ENCODE results near the gene PFDN2. TPM values are rescaled to one million over a fixed set of nuclear protein-coding genes. Genes with fewer than 3 reads are reported as not detected.
"Not testable (repeated sequence)": the region's sequence is repeated elsewhere in the genome, so short reads cannot be mapped to it uniquely, and the experiment has no call there.

Gene PFDN2
- total RNA-seq, 1 donor from 2014 or later, result 2.4 TPM

- DNase-seq (ENCODE audit: low spot score), result peak; percentile 57
Observed at GRCh38 chr1:161139766-161140165, 21.9 kb upstream of the PFDN2 start.

DNA sequence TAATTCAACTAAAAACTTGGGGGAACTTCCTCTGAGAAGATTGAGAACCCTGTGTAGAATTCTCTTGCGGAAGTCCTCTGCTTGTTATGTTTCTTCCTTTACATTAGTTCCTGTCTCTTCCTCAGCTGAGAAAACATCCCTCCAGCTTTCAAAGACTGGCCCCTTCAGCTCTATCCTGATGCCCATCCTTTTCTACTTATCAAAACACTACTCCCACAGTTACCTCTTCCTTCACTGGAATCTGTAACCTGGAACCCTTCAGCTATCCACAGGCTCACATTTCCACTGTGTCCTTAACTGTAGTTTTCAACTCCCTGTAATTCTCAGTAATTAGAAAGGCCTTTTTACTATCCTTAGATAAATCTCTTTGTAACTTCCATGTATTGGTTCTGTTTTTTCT, 20.6 kb upstream of the PFDN2 start:
- no peak for DNase-seq (ENCODE audit: low spot score)

DNA sequence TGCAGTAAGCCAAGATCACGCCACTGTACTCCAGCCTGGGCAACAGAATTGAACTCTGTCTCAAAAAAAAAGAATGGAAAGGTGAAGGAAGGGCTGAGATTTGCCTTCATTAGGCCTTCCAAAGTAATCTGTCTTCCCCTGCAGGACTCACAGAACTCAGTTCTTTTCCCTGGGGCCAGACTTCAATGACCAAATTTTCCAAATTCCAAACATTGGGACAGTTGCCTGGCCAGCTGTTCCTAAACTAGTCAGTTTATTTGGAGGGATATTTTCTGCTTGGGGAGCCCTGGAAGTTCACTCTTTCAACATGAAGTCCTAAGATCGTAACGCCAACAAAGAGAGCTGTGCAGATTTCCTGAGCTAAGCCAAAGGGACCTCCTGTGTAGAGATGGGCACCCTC, 20.0 kb upstream of the PFDN2 start:
- no peak for DNase-seq (ENCODE audit: low spot score)

- DNase-seq (ENCODE audit: low spot score), result no peak
Observed at GRCh38 chr1:161133220-161133740, 15.4 kb upstream of the PFDN2 start.

GRCh38 chr1:161132410-161133219, 14.8 kb upstream of the PFDN2 start, which contains the start of gene DEDD:
DEDD (minus strand) TSS chr1:161132667; CDS start chr1:161124462, 8,205 bp downstream.
- peak; percentile 99 for DNase-seq (ENCODE audit: low spot score)

- peak; percentile 54 for DNase-seq (ENCODE audit: low spot score)
Observed at GRCh38 chr1:161131523-161132409, 13.9 kb upstream of the PFDN2 start.

GRCh38 chr1:161130266-161130665, 12.4 kb upstream of the PFDN2 start:
- DNase-seq (ENCODE audit: low spot score), result no peak

GRCh38 chr1:161128591-161129420, 11.0 kb upstream of the PFDN2 start:
- DNase-seq (ENCODE audit: low spot score), result no peak

GRCh38 chr1:161127649-161128048, 9.8 kb upstream of the PFDN2 start:
- DNase-seq (ENCODE audit: low spot score), result no peak

DNA sequence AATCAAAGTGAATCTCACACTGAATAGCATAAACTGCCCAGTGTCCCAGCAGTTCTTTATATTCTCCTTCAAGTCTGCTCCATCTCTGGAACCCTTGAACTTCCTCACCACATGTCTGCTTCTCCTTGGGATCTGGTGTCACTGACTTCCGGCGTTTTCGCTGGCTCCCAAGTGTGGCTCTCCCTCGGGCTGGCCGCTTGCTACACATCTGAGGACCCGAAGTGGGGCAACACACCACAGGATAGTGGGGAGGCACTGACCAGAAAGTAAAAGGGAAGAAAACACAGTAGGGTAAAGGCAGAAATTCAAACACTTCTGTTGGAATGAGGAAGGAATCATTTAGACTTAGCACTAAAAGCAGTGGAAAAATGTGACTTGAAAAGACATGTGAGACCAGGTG, 5.1 kb upstream of the PFDN2 start:
- no peak for DNase-seq (ENCODE audit: low spot score)

DNA sequence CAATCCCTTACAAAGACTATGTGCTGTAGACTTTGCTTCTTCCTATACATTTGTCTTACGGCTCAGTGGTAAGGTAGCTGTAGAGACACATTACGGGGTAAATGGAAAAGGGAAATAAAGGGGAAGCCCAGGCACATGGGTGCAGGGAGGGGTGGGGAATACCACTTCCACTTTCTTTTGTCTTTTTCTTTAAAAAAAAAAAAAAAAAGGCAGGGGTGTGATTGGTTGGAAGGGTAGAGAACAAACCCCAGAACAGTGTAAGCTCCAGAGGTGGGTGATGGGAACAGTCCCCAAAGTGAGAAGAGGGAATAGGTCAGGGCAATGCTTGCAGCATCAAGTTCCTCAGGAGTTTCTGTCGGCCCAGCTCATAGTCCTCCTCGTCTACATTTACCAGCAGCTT, 4.0 kb upstream of the PFDN2 start:
- no peak for DNase-seq (ENCODE audit: low spot score)

DNA sequence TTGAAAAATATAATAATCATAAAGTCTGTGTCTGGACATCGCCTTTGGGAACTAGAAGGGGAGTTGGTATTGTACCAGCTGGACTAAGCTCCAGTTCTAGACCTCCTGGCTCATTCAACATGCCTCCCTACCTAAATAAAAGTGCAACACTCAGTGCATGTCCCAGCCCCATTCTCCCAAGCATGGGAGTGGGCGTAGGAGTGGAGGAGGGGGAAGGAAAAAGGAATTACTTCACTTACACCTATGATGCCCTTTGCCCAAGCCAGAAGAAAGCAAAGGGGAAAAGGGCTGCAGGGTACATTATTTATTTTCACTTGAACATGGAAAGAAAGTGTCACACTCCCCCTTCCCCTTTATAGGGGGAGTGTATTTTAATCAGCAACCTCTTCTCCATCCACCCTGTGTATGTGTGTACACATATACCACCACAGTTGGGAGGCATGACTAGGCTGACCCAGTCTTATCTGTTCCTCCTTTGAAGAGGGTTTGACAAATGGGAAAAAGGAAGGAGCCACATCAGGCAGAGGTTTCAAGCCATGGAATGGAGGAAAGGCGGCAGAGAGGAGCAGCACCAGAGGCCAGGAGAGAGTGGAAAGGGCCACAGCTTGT, 3.3 kb upstream of the PFDN2 start:
- no peak for DNase-seq (ENCODE audit: low spot score)

- DNase-seq (ENCODE audit: low spot score), result peak; percentile 72
Observed at GRCh38 chr1:161119092-161119903, 1.5 kb upstream of the PFDN2 start.

DNA sequence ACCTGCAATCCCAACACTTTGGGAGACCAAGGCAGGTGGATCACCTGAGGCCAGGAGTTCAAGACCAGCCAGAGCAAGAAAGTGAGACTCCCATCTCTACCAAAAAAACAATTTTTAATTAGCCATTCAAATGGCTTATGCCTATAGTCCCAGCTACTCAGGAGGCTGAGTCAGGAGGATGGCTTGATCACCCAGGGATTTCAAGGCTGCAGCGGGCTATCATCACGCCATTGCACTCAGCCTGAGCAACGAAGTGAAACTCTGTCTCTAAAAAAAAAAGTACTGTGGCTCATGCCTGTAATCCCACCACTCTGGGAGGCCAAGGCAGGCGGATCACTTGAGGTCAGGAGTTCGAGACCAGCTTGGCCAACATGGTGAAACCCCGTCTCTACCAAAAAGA, 1.9 kb downstream of the PFDN2 start:
- not testable (repeated sequence) for DNase-seq (ENCODE audit: low spot score)

DNA sequence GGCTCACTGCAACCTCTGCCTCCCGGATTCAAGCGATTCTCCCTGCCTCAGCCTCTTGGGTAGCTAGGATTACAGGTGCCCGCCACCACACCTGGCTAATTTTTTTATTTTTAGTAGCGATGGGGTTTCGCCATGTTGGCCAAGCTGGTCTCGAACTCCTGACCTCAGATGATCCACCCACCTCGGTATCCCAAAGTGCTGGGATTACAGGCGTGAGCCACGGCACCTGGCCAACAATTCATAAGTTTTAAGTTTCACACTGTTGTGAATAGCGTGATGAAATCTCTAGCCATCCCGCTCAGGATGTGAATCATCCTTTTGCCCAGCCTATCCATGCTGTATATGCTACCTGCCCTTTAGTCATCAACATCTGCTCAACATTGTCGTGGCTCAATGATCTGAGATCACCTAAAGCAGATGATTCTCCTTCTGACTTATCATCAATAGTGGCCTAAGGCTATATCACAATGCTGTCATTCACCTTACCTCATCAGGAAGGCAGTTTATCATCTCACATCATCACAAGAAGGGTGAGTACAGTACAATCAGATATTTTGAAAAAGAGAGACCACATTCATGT, 2.6 kb downstream of the PFDN2 start:
- DNase-seq (ENCODE audit: low spot score), result no peak

- DNase-seq (ENCODE audit: low spot score), result no peak
Observed at GRCh38 chr1:161114556-161114955, 3.3 kb downstream of the PFDN2 start.

- no peak for DNase-seq (ENCODE audit: low spot score)
Observed at GRCh38 chr1:161113915-161114314, 3.9 kb downstream of the PFDN2 start.

DNA sequence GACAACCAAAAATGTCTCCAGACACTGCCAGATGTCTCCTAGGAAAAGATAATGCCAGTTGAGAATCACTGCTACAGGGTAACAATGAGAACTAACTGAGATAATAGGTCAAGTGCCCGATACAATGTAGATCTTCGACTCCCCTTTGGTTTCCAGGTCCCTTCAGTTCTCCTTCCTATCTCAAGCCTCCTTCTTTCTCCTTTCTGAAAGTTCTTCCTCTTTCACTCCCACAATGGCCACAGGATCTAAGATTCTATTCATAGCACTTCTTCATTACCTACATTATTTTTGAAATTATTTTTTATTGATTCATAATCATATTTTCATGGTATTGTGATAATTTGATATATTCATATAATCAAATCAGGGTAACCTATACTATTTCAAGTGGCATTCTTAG, 6.3 kb downstream of the PFDN2 start:
- no peak for DNase-seq (ENCODE audit: low spot score)

- no peak for DNase-seq (ENCODE audit: low spot score)
Observed at GRCh38 chr1:161111117-161111516, 6.7 kb downstream of the PFDN2 start.

DNA sequence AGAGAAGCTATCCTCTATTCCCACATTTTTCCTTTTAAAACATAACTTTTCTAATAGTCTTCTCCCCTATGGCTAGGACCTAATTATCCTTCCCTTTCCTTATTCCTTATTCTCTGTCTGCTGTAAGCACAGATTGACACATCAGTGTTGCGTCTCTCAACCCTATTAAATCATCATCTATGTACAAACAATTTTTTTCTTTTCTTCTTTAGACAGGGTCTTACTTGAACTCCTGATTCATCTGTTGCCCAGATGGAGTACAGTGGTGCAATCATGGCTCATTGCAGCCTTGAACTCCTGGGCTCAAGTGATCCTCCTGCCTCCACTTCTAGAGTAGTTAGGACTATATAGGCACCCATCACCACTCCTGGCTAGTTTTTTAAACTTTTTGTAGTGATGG, 11.4 kb downstream of the PFDN2 start:
- no peak for DNase-seq (ENCODE audit: low spot score)

Data from umbilical cord (tissue), 2 donors.